Hepatocyte (in vitro differentiated cells): ENCODE data around the gene IL1RAPL1. TPM values are rescaled to one million over a fixed set of nuclear protein-coding genes. Genes with fewer than 3 reads are reported as not detected.

Experiments used
- DNase-seq: peaks from one replicate; pipeline ENCODE4 v3.0.0-alpha.2; 2016; ENCODE audit warnings: low spot score
- H2AFZ ChIP-seq: fragments of 200-600 bp; sonication (generic); 2 replicates; pipeline ENCODE4 v1.6.0; 2016; ENCODE audit warnings: antibody characterized with exemption, mild to moderate bottlenecking
- H3K27ac ChIP-seq: fragments of 200-600 bp; sonication (generic); 2 replicates; pipeline ENCODE4 v1.5.1; 2016; ENCODE audit warnings: mild to moderate bottlenecking
- H3K27me3 ChIP-seq: fragments of 200-600 bp; sonication (generic); 2 replicates; pipeline ENCODE4 v1.6.1; 2016
- H3K36me3 ChIP-seq: fragments of 200-600 bp; sonication (generic); replicated peaks from 2 replicates; pipeline ENCODE4 v1.5.1; 2016; ENCODE audit warnings: low read depth; ENCODE audit not compliant: insufficient read depth
- H3K4me1 ChIP-seq: fragments of 200-600 bp; sonication (generic); 2 replicates; pipeline ENCODE4 v1.5.1; 2016; ENCODE audit warnings: mild to moderate bottlenecking, moderate library complexity; ENCODE audit not compliant: insufficient read depth
- H3K4me2 ChIP-seq: fragments of 200-600 bp; sonication (generic); 2 replicates; pipeline ENCODE4 v1.6.0; 2016
- H3K4me3 ChIP-seq: fragments of 200-600 bp; sonication (generic); 2 replicates; pipeline ENCODE4 v1.5.1; 2016; ENCODE audit warnings: mild to moderate bottlenecking
- H3K79me2 ChIP-seq: fragments of 200-600 bp; sonication (generic); 2 replicates; pipeline ENCODE4 v1.6.0; 2017; ENCODE audit warnings: mild to moderate bottlenecking
- H3K9me2 ChIP-seq: fragments of 200-600 bp; sonication (generic); replicated peaks from 2 replicates; pipeline ENCODE4 v1.6.0; 2017; ENCODE audit warnings: mild to moderate bottlenecking; ENCODE audit not compliant: insufficient read depth
- H3K9me3 ChIP-seq: fragments of 200-600 bp; sonication (generic); 2 replicates; pipeline ENCODE4 v1.5.1; 2016; ENCODE audit warnings: low read depth, mild to moderate bottlenecking
- H4K20me1 ChIP-seq: fragments of 200-600 bp; sonication (generic); 2 replicates; pipeline ENCODE4 v1.6.0; 2016; ENCODE audit warnings: mild to moderate bottlenecking; ENCODE audit not compliant: insufficient read depth, poor library complexity, severe bottlenecking
- EZH2 ChIP-seq: fragments of 200-600 bp; sonication (generic); IDR thresholded peaks from 2 replicates; pipeline ENCODE4 v1.6.1; 2016; ENCODE audit warnings: antibody characterized with exemption, mild to moderate bottlenecking, borderline replicate concordance
- EZH2phosphoT487 ChIP-seq: fragments of 200-600 bp; sonication (generic); IDR thresholded peaks from one replicate; pipeline ENCODE4 v1.6.1; 2018; ENCODE audit warnings: antibody characterized with exemption, mild to moderate bottlenecking, low read depth, moderate library complexity; ENCODE audit not compliant: unreplicated experiment, severe bottlenecking
- WGBS: methylation state at CpG from one replicate; pipeline ENCODE4 v1.1.6; 2016; ENCODE audit warnings: low lambda C conversion rate; ENCODE audit errors: missing lambda C conversion rate; 5-methylcytosine and 5-hydroxymethylcytosine counted together
- polyA plus RNA-seq: library from polyadenylated mRNA; unstranded; fragments of >200 nt; fragmentation: Nextera tagmentation; extraction: Ambion mirVana; gene quantifications from 2 replicates; pipeline ENCODE4 v1.2.1, GENCODE V29; 2016
- total RNA-seq: library from RNA; depleted of rRNA; stranded (reverse); fragments of >200 nt; gene quantifications from 2 replicates; pipeline ENCODE4 v1.2.3, GENCODE V29; 2014
- TF ChIP-seq, protein P1 (sequence below): fragments of 200-600 bp; sonication (generic); IDR thresholded peaks from 2 replicates; pipeline ENCODE4 v1.5.1; 2016; ENCODE audit warnings: antibody characterized with exemption, mild to moderate bottlenecking; ENCODE audit not compliant: poor library complexity

The IL1RAPL1 gene
- total and polyA plus RNA-seq, 2 experiments from 2014 or later, result 0.89 to 2.7 TPM

DNA sequence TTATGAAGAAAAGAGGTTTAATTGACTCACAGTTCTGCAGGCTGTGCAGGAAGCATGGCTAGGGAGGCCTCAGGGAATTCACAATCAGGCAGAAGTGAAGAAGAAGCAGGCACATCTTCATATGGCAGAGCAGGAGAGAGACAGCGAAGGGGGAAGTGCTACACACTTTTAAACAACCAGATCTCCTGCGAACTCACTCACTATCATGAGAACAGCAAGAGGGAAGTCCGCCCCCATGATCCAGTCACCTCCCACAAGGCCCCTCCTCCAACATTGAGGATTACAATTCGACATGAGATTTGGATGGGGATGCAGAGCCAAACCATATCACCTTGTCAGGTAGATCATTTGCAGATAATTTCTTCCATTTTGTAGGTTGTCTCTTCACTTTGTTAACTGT is 1072.7 kb downstream of the IL1RAPL1 start:
- Histone ChIP-seq H3K79me2 (no peaks in the 10 kb centered on the region), H3K27me3 (no peaks in the 10 kb centered on the region), H3K27ac (no peak overlapping the region), H3K9me3 (no peaks in the 10 kb centered on the region), H3K36me3 (no peaks in the 10 kb centered on the region), H3K4me2 (no peak overlapping the region), H3K4me1 (no peaks in the 10 kb centered on the region), H3K4me3 (no peak overlapping the region), H2AFZ (no peak overlapping the region), H3K9me2 (peaks cover 4% of the 10 kb centered on the region), H4K20me1 (no peaks in the 10 kb centered on the region)
- DNase-seq, result no peak
- WGBS, result 76% methylated on average over 4 of the region's 4 CpGs
- TF ChIP-seq EZH2phosphoT487 (no peak), EZH2 (no peak)
- TF ChIP-seq, protein P1, sequence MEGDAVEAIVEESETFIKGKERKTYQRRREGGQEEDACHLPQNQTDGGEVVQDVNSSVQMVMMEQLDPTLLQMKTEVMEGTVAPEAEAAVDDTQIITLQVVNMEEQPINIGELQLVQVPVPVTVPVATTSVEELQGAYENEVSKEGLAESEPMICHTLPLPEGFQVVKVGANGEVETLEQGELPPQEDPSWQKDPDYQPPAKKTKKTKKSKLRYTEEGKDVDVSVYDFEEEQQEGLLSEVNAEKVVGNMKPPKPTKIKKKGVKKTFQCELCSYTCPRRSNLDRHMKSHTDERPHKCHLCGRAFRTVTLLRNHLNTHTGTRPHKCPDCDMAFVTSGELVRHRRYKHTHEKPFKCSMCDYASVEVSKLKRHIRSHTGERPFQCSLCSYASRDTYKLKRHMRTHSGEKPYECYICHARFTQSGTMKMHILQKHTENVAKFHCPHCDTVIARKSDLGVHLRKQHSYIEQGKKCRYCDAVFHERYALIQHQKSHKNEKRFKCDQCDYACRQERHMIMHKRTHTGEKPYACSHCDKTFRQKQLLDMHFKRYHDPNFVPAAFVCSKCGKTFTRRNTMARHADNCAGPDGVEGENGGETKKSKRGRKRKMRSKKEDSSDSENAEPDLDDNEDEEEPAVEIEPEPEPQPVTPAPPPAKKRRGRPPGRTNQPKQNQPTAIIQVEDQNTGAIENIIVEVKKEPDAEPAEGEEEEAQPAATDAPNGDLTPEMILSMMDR, result no peak

DNA sequence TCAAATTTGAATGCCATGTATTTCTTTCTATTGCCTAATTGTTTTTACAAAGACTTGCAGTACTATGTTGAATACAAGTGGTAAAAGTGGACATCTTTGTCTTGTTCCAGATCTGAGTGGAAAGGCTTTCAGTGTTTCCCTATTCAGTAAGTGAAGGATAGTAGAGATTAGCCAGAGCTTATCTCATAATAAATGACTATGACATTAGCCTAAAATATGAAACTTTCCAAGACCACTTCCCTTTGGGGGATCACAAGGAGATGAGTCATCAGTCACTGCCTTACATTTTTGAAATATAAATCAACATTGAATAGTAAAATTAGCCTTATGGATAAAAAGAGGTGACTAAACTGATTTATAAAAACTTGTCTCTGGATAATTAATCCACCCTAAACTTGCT is 1074.0 kb downstream of the IL1RAPL1 start:
- H3K4me3 ChIP-seq, result no peak overlapping the region
- peak overlapping the region; percentile 18 for H3K27ac ChIP-seq
- H3K27me3 ChIP-seq, result no peaks in the 10 kb centered on the region
- H3K9me2 ChIP-seq, result peaks cover 4% of the 10 kb centered on the region
- H3K4me2 ChIP-seq, result no peak overlapping the region
- H3K4me1 ChIP-seq, result no peaks in the 10 kb centered on the region
- no peaks in the 10 kb centered on the region for H4K20me1 ChIP-seq
- DNase-seq, result no peak
- H3K79me2 ChIP-seq, result no peaks in the 10 kb centered on the region
- no peak overlapping the region for H2AFZ ChIP-seq
- H3K9me3 ChIP-seq, result no peaks in the 10 kb centered on the region
- no peak for TF ChIP-seq EZH2phosphoT487
- no peak for TF ChIP-seq EZH2
- TF ChIP-seq, protein P1, result no peak
- no peaks in the 10 kb centered on the region for H3K36me3 ChIP-seq

DNA sequence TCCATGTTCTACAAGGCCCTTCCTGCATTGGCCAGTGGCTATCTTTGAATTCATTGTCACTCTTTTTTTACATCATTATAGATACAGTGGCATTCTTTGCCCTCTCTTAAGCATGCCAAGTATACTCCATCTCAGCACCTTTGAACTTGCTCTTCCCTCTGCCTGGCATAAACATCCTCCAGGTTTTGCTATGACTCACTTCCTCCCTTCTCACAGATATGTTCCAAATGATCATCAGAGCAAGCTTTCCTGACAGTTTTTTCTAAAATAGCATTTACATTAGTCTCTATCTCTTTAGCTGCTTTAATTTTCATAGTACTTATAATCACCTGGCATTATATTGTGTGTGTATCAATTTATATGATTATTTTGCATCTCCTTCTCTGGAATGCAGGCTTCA is 1074.9 kb downstream of the IL1RAPL1 start:
- H3K9me3 ChIP-seq, result no peaks in the 10 kb centered on the region
- peak overlapping the region; percentile 18 for H3K27ac ChIP-seq
- no peak overlapping the region for H2AFZ ChIP-seq
- H3K4me1 ChIP-seq, result no peaks in the 10 kb centered on the region
- H4K20me1 ChIP-seq, result no peaks in the 10 kb centered on the region
- no peaks in the 10 kb centered on the region for H3K27me3 ChIP-seq
- peak; percentile 8 for DNase-seq
- H3K9me2 ChIP-seq, result peaks cover 4% of the 10 kb centered on the region
- no peak overlapping the region for H3K4me3 ChIP-seq
- TF ChIP-seq EZH2, result no peak
- TF ChIP-seq, protein P1, result no peak
- TF ChIP-seq EZH2phosphoT487, result no peak
- H3K36me3 ChIP-seq, result no peaks in the 10 kb centered on the region
- no peak overlapping the region for H3K4me2 ChIP-seq
- H3K79me2 ChIP-seq, result no peaks in the 10 kb centered on the region
